A549 (cell line): Measurements from ENCODE around the gene SYT6. TPM values are rescaled to one million over a fixed set of nuclear protein-coding genes. Genes with fewer than 3 reads are reported as not detected.

Source experiments
- ATAC-seq, 2 experiments: fragments of 200-7000 bp in 1 of 2; fragments of >200 bp in 1 of 2; cut with Nextera tagmentation in 1 of 2; cut with Tn5 transposase in 1 of 2; 3 replicates each; pipeline versions ENCODE4 v1.8.0 to v1.9.1; 2018 to 2020; ENCODE audit warnings: mild to moderate bottlenecking in 1 of 2, moderate library complexity in 1 of 2
- CTCF ChIA-PET: fragments of 300-600 bp; sonication (Branson Sonifier 250); formaldehyde crosslinking; extraction: SDS; loops from one replicate; lab custom pipeline; 2021; ENCODE audit warnings: antibody characterized with exemption, inconsistent platforms; lab: Yijun Ruan, JAX
- POLR2A ChIA-PET: fragments of 350-600 bp; formaldehyde crosslinking; extraction: SDS; loops from one replicate; lab custom pipeline; 2021; ENCODE audit warnings: antibody characterized with exemption, inconsistent platforms; lab: Yijun Ruan, JAX
- DNase-seq, 2 experiments: peaks; one replicate each; pipeline versions ENCODE4 v3.0.0 to v3.0.0-alpha.2; 2011 to 2016; ENCODE audit warnings: low read depth in 1 of 2, low spot score in 1 of 2
- FAIRE-seq: peaks from 2 replicates; lab custom pipeline; 2011; peaks lifted over from hg19 to GRCh38; lab: Jason Lieb, UNC
- H3K27ac ChIP-seq, 2 experiments: fragments of >200 bp; sonication (Bioruptor Twin); formaldehyde crosslinking; 3 replicates each; pipeline ENCODE4 v1.5.1; 2016 to 2017
- H3K4me1 ChIP-seq: fragments of >200 bp; sonication (Bioruptor Twin); formaldehyde crosslinking; 3 replicates; pipeline ENCODE4 v1.6.1; 2016
- H3K4me2 ChIP-seq: fragments of >200 bp; sonication (Bioruptor Twin); formaldehyde crosslinking; 3 replicates; pipeline ENCODE4 v1.6.1; 2016
- H3K4me3 ChIP-seq: fragments of >200 bp; sonication (Bioruptor Twin); formaldehyde crosslinking; 3 replicates; pipeline ENCODE4 v1.5.1; 2016
- H3K9me3 ChIP-seq: fragments of >200 bp; sonication (Bioruptor Twin); formaldehyde crosslinking; 3 replicates; pipeline ENCODE4 v1.6.1; 2016
- CBX8 ChIP-seq: fragments of 200-600 bp; sonication (generic); IDR thresholded peaks from 2 replicates; pipeline ENCODE4 v1.6.1; 2016
- CEBPB ChIP-seq, 2 experiments: fragments of >200 bp in 1 of 2; sonication (Bioruptor Twin) in 1 of 2; formaldehyde crosslinking in 1 of 2; IDR thresholded peaks; 2 replicates each; pipeline ENCODE4 v1.6.1; 2012 to 2016
- CHD4 ChIP-seq: fragments of 200-600 bp; sonication (generic); IDR thresholded peaks from 2 replicates; pipeline ENCODE4 v1.6.1; 2016; ENCODE audit warnings: antibody characterized with exemption, mild to moderate bottlenecking, borderline replicate concordance
- EHMT2 ChIP-seq: fragments of 200-600 bp; sonication (generic); IDR thresholded peaks from 2 replicates; pipeline ENCODE4 v1.6.1; 2016; ENCODE audit warnings: antibody characterized with exemption, low read depth, mild to moderate bottlenecking, moderate library complexity
- FOSB ChIP-seq: fragments of 250-450 bp; sonication (Bioruptor Pico); IDR thresholded peaks from 2 replicates; pipeline ENCODE4 v1.5.0; 2020; ENCODE audit warnings: mild to moderate bottlenecking, moderate library complexity
- FOXS1 ChIP-seq: fragments of 250-450 bp; sonication (Bioruptor Pico); IDR thresholded peaks from 2 replicates; pipeline ENCODE4 v1.5.0; 2020; ENCODE audit warnings: mild to moderate bottlenecking, moderate library complexity
- HDAC2 ChIP-seq: fragments of 200-600 bp; sonication (generic); IDR thresholded peaks from 2 replicates; pipeline ENCODE4 v1.6.1; 2016
- HOXA7 ChIP-seq: fragments of 250-450 bp; sonication (Bioruptor Pico); IDR thresholded peaks from 2 replicates; pipeline ENCODE4 v1.5.0; 2020; ENCODE audit warnings: mild to moderate bottlenecking, moderate library complexity
- HOXB13 ChIP-seq: fragments of 250-450 bp; sonication (Bioruptor Pico); IDR thresholded peaks from 2 replicates; pipeline ENCODE4 v1.5.0; 2020; ENCODE audit warnings: low read depth, mild to moderate bottlenecking, moderate library complexity
- HOXB5 ChIP-seq: fragments of 250-450 bp; sonication (Bioruptor Pico); IDR thresholded peaks from 2 replicates; pipeline ENCODE4 v1.5.0; 2020; ENCODE audit warnings: mild to moderate bottlenecking, moderate library complexity
- MAFK ChIP-seq: fragments of 450-650 bp; IDR thresholded peaks from 2 replicates; pipeline ENCODE4 v1.6.1; 2014; ENCODE audit not compliant: partially characterized antibody
- MAZ ChIP-seq: fragments of 150-350 bp; IDR thresholded peaks from 2 replicates; pipeline ENCODE4 v1.6.1; 2014; ENCODE audit warnings: antibody characterized with exemption, low read depth, low read length, borderline replicate concordance
- MYC ChIP-seq: IDR thresholded peaks from 2 replicates; pipeline ENCODE4 v1.6.1; 2012; ENCODE audit warnings: mild to moderate bottlenecking, inconsistent platforms, low read length, improper control_type of control experiment, borderline replicate concordance
- NFE2L2 ChIP-seq: fragments of 150-350 bp; conservative IDR thresholded peaks from 2 replicates; pipeline ENCODE4 v1.6.1; 2014; ENCODE audit warnings: low read length
- NR3C1 ChIP-seq: fragments of >200 bp; sonication (Bioruptor Twin); formaldehyde crosslinking; IDR thresholded peaks from 3 replicates; pipeline ENCODE4 v1.6.1; 2017
- PHF8 ChIP-seq: fragments of 200-600 bp; sonication (generic); IDR thresholded peaks from 2 replicates; pipeline ENCODE4 v1.6.1; 2016; ENCODE audit warnings: low read depth, mild to moderate bottlenecking, antibody characterized with exemption, moderate library complexity, borderline replicate concordance
- POLR2A ChIP-seq: IDR thresholded peaks from 2 replicates; pipeline ENCODE4 v1.6.1; 2012; ENCODE audit warnings: mild to moderate bottlenecking, low read length
- RAD21 ChIP-seq, 2 experiments: fragments of >200 bp in 1 of 2; sonication (Bioruptor Twin) in 1 of 2; formaldehyde crosslinking in 1 of 2; IDR thresholded peaks in 1 of 2; conservative IDR thresholded peaks in 1 of 2; 2 replicates in 1 of 2; 3 replicates in 1 of 2; pipeline ENCODE4 v1.6.1; 2012 to 2018; ENCODE audit warnings: inconsistent platforms in 1 of 2
- RARB ChIP-seq: fragments of 250-450 bp; sonication (Bioruptor Pico); IDR thresholded peaks from 2 replicates; pipeline ENCODE4 v1.8.0; 2021; ENCODE audit warnings: mild to moderate bottlenecking, moderate library complexity
- RFX5 ChIP-seq: fragments of 450-650 bp; IDR thresholded peaks from 2 replicates; pipeline ENCODE4 v1.7.1; 2014; ENCODE audit warnings: antibody characterized with exemption, mild to moderate bottlenecking, moderate library complexity
- RNF2 ChIP-seq: fragments of 200-600 bp; sonication (generic); IDR thresholded peaks from 2 replicates; pipeline ENCODE4 v1.6.1; 2016; ENCODE audit warnings: low read depth, mild to moderate bottlenecking, antibody characterized with exemption, moderate library complexity, borderline replicate concordance
- SMC3 ChIP-seq: fragments of >200 bp; sonication (Bioruptor Twin); formaldehyde crosslinking; IDR thresholded peaks from 3 replicates; pipeline ENCODE4 v1.6.1; 2018; ENCODE audit warnings: inconsistent platforms
- SREBF2 ChIP-seq: fragments of 450-650 bp; IDR thresholded peaks from 2 replicates; pipeline ENCODE4 v1.6.1; 2014; ENCODE audit warnings: mild to moderate bottlenecking, moderate library complexity
- ZFP36 ChIP-seq: fragments of 450-650 bp; IDR thresholded peaks from 2 replicates; pipeline ENCODE4 v1.6.1; 2014; ENCODE audit warnings: borderline replicate concordance; ENCODE audit not compliant: partially characterized antibody
- ZSCAN20 ChIP-seq: fragments of 250-450 bp; sonication (Bioruptor Pico); IDR thresholded peaks from 2 replicates; pipeline ENCODE4 v1.8.0; 2022; ENCODE audit warnings: mild to moderate bottlenecking, moderate library complexity
- WGBS: methylation state at CpG from one replicate; pipeline ENCODE4 v1.1.6; 2017; ENCODE audit errors: missing lambda C conversion rate; 5-methylcytosine and 5-hydroxymethylcytosine counted together
- polyA plus RNA-seq, 4 experiments: library from polyadenylated mRNA; depleted of rRNA in 3 of 4; stranded (reverse); fragments of >200 nt; fragmentation: RNase III in 1 of 4; extraction: RNeasy Plus Mini Kit Qiagen cat#74134 plus additional on column Dnase treatment in 1 of 4; gene quantifications; 2 replicates in 3 of 4; 3 replicates in 1 of 4; pipeline ENCODE4 v1.2.3, GENCODE V29; 2011 to 2017
- TF ChIP-seq, protein P1 (sequence below): fragments of >200 bp; sonication (Bioruptor Twin); formaldehyde crosslinking; IDR thresholded peaks from 2 replicates; pipeline ENCODE4 v1.6.1; 2016
- TF ChIP-seq, protein P2 (sequence below): IDR thresholded peaks from 2 replicates; pipeline ENCODE4 v1.6.1; 2012
- TF ChIP-seq, protein P3 (sequence below): fragments of >200 bp; sonication (Bioruptor Twin); formaldehyde crosslinking; IDR thresholded peaks from 3 replicates; pipeline ENCODE4 v1.5.1; 2016
- TF ChIP-seq, protein P4 (sequence below): fragments of 250-450 bp; sonication (Bioruptor Pico); IDR thresholded peaks from 2 replicates; pipeline ENCODE4 v1.5.0; 2021; ENCODE audit warnings: mild to moderate bottlenecking, moderate library complexity, borderline replicate concordance
- TF ChIP-seq, protein P5 (sequence below): IDR thresholded peaks from 2 replicates; pipeline ENCODE4 v1.6.1; 2012
- TF ChIP-seq, protein P6 (sequence below): fragments of 450-650 bp; IDR thresholded peaks from 2 replicates; pipeline ENCODE4 v1.6.1; 2014; ENCODE audit warnings: antibody characterized with exemption

Gene SYT6
- polyA plus RNA-seq, 2 of the 4 experiments (the other 2 are of a cell fraction) = 0.57 to 1.1 TPM

DNA sequence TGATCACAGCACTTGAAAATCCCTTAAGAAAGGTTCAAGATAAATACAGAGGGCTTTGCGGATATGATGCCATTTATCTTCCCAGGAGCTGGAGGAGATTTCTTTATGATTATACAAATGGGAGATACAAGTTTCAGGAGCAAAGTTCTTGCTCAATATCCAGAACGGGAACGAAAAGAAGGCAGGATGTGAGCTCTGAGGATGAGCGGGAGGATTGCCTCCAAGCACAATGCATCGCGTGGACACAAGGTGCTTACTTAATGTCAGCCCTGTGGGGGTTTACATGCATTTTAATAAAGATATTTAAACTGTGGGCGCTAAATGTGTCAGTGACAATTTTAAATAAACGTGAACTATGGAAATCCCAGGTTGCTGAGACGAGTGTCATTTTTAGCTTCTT is 59.0 kb downstream of the SYT6 start:
- no peak overlapping the region for H3K4me2 ChIP-seq
- H3K27ac ChIP-seq = no peak overlapping the region
- H3K4me1 ChIP-seq = no peaks in the 10 kb centered on the region
- 80% methylated on average over 9 of the region's 9 CpGs for WGBS
- FAIRE-seq = no peak
- TF ChIP-seq SMC3 (no peak), CBX8 (no peak)
- no peak for DNase-seq
- no peak for ATAC-seq
- no peaks in the 10 kb centered on the region for H3K9me3 ChIP-seq
- H3K4me3 ChIP-seq = no peak overlapping the region
- ChIA-PET CTCF (no interaction called here), POLR2A (no interaction called here)

DNA sequence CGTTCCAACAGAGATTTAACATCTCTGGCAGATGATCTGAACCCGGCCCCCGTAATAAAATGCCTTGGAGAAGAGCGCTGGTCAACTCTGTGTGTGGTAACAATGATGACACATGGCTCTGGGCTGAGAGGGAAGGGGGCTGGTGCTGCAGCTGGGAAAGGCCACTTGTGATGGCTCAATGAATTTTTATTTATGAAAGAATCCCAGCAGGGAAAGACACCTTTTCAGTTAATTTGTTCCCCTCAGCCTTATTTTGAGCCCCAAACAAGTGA is 59.4 kb downstream of the SYT6 start:
- ATAC-seq (no peak), DNase-seq (no peak), FAIRE-seq (no peak)
- TF ChIP-seq MAFK (no peak), PHF8 (no peak), HOXA7 (no peak), RAD21 (conservative IDR thresholded peaks at IDR 0.05 in 1 of 2, IDR thresholded peaks at IDR 0.05 in 1 of 2) (no peak), FOXS1 (CRISPR knock-in tag) (no peak), MAZ (no peak), RNF2 (no peak), RFX5 (no peak), MYC (no peak), EHMT2 (no peak), NFE2L2 (no peak), SREBF2 (no peak), HOXB13 (CRISPR knock-in tag) (no peak), HOXB5 (no peak), NR3C1 (no peak), SMC3 (no peak)
- TF ChIP-seq, protein P1, sequence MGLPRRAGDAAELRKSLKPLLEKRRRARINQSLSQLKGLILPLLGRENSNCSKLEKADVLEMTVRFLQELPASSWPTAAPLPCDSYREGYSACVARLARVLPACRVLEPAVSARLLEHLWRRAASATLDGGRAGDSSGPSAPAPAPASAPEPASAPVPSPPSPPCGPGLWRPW = no peak
- no peak overlapping the region for H3K4me3 ChIP-seq
- no peaks in the 10 kb centered on the region for H3K4me1 ChIP-seq
- no peaks in the 10 kb centered on the region for H3K9me3 ChIP-seq
- no peak overlapping the region for H3K4me2 ChIP-seq
- ChIA-PET CTCF (no interaction called here), POLR2A (no interaction called here)
- no peak overlapping the region for H3K27ac ChIP-seq
- 62% methylated on average over 4 of the region's 4 CpGs for WGBS

DNA sequence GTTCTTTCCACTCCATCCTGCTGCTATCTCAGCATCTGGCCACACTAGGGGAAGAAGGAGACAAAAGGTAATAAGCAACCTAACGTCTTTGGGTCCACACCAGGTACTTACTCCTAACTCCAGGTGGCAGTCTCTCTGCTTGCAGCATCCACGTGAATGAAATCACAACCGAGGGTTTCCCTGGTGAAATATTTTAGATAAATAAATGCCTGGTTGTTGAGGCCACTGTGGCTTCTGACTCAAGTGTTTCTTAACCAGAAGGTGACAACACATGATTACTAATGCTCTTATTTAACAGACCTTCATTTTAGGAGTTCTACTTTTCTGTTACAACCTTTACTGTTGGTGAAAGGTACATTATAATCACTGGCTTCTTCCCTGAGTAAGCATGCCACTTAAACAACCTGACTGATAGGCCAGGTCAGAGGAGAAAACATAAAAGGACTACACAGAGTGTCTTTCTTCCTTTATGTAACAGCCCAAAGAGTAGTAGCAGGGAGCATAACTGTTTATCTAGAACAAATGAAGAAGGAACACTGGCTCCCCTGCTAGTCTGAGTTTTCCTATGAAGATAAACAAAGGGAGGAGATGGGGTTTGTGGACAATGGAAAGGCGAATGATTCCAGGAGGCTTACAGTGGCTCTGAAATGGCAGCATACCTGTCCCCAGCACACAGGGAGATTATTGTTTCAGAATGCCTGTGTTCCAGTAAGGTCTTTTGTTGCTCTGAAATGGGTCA is 59.9 kb downstream of the SYT6 start:
- 20% methylated on average over 4 of the region's 4 CpGs for WGBS
- Histone ChIP-seq H3K27ac (no peak overlapping the region), H3K9me3 (no peaks in the 10 kb centered on the region), H3K4me1 (no peaks in the 10 kb centered on the region), H3K4me3 (no peak overlapping the region), H3K4me2 (no peak overlapping the region)
- ATAC-seq (no peak), DNase-seq (peak in 1 of 2 experiments; percentile 10), FAIRE-seq (no peak)
- ChIA-PET POLR2A (no interaction called here), CTCF (interaction anchor here (0.8 to 1.2 kb wide), 2 partner anchors 60 to 188 kb away, joined by 3 read pairs; no protein-coding TSS in a partner anchor)
- no peak for TF ChIP-seq RARB (CRISPR knock-in tag)
- no peak for TF ChIP-seq CHD4
- TF ChIP-seq, protein P2, sequence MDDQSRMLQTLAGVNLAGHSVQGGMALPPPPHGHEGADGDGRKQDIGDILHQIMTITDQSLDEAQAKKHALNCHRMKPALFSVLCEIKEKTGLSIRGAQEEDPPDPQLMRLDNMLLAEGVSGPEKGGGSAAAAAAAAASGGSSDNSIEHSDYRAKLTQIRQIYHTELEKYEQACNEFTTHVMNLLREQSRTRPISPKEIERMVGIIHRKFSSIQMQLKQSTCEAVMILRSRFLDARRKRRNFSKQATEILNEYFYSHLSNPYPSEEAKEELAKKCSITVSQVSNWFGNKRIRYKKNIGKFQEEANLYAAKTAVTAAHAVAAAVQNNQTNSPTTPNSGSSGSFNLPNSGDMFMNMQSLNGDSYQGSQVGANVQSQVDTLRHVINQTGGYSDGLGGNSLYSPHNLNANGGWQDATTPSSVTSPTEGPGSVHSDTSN = no peak
- TF ChIP-seq, protein P3, sequence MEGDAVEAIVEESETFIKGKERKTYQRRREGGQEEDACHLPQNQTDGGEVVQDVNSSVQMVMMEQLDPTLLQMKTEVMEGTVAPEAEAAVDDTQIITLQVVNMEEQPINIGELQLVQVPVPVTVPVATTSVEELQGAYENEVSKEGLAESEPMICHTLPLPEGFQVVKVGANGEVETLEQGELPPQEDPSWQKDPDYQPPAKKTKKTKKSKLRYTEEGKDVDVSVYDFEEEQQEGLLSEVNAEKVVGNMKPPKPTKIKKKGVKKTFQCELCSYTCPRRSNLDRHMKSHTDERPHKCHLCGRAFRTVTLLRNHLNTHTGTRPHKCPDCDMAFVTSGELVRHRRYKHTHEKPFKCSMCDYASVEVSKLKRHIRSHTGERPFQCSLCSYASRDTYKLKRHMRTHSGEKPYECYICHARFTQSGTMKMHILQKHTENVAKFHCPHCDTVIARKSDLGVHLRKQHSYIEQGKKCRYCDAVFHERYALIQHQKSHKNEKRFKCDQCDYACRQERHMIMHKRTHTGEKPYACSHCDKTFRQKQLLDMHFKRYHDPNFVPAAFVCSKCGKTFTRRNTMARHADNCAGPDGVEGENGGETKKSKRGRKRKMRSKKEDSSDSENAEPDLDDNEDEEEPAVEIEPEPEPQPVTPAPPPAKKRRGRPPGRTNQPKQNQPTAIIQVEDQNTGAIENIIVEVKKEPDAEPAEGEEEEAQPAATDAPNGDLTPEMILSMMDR = no peak
- no peak for TF ChIP-seq ZSCAN20 (CRISPR knock-in tag)
- no peak for TF ChIP-seq RFX5
- no peak for TF ChIP-seq POLR2A
- no peak for TF ChIP-seq FOSB (CRISPR knock-in tag)
- TF ChIP-seq ZFP36 = no peak
- TF ChIP-seq CBX8 = no peak
- TF ChIP-seq, protein P4, sequence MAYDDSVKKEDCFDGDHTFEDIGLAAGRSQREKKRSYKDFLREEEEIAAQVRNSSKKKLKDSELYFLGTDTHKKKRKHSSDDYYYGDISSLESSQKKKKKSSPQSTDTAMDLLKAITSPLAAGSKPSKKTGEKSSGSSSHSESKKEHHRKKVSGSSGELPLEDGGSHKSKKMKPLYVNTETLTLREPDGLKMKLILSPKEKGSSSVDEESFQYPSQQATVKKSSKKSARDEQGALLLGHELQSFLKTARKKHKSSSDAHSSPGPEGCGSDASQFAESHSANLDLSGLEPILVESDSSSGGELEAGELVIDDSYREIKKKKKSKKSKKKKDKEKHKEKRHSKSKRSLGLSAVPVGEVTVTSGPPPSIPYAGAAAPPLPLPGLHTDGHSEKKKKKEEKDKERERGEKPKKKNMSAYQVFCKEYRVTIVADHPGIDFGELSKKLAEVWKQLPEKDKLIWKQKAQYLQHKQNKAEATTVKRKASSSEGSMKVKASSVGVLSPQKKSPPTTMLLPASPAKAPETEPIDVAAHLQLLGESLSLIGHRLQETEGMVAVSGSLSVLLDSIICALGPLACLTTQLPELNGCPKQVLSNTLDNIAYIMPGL (CRISPR knock-in tag) = no peak
- TF ChIP-seq, protein P5, sequence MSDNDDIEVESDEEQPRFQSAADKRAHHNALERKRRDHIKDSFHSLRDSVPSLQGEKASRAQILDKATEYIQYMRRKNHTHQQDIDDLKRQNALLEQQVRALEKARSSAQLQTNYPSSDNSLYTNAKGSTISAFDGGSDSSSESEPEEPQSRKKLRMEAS = no peak
- TF ChIP-seq, protein P6, sequence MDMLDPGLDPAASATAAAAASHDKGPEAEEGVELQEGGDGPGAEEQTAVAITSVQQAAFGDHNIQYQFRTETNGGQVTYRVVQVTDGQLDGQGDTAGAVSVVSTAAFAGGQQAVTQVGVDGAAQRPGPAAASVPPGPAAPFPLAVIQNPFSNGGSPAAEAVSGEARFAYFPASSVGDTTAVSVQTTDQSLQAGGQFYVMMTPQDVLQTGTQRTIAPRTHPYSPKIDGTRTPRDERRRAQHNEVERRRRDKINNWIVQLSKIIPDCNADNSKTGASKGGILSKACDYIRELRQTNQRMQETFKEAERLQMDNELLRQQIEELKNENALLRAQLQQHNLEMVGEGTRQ = no peak
- no peak for TF ChIP-seq PHF8
- TF ChIP-seq CEBPB (IDR thresholded peaks at IDR 0.05) = no peak
- TF ChIP-seq HDAC2 = no peak
